PC-3 (cell line): Measurements from ENCODE around the gene STK16.

Source experiments
- CTCF ChIP-seq: fragments of 300-600 bp; sonication (generic); conservative IDR thresholded peaks from 2 replicates; pipeline ENCODE4 v1.5.1; 2017; ENCODE audit warnings: antibody characterized with exemption, low read depth, mild to moderate bottlenecking, low read length
- EZH2phosphoT487 ChIP-seq: fragments of 300-600 bp; sonication (generic); IDR thresholded peaks from 2 replicates; pipeline ENCODE4 v1.6.1; 2018; ENCODE audit warnings: mild to moderate bottlenecking, antibody characterized with exemption, low read length, borderline replicate concordance

- TF ChIP-seq CTCF (no peak), EZH2phosphoT487 (no peak)
Observed at GRCh38 chr2:219291910-219292490, 46.7 kb downstream of the STK16 start.
